Right lobe of liver (tissue), 4 donors: ENCODE data around the gene LRBA.

Source experiments
- POLR2A ChIP-seq: fragments of 450-650 bp; IDR thresholded peaks from one replicate; pipeline ENCODE4 v1.6.1; 2017; ENCODE audit warnings: antibody characterized with exemption, mild to moderate bottlenecking
- TF ChIP-seq, protein P1 (sequence below), 4 donors: fragments of 200-600 bp in 3 of 4; fragments of 450-650 bp in 1 of 4; IDR thresholded peaks; one replicate each; pipeline versions ENCODE4 v1.5.1 to v1.8.0; 2016 to 2022; ENCODE audit warnings: antibody characterized with exemption in 4 of 4, mild to moderate bottlenecking in 2 of 4
- donor health status: DM: no; HTN: no; CAD: no.
- donor health status: DM: no; HTN: no; CAD: no.
- donor health status: DM: no; HTN: yes; CAD: no.

DNA sequence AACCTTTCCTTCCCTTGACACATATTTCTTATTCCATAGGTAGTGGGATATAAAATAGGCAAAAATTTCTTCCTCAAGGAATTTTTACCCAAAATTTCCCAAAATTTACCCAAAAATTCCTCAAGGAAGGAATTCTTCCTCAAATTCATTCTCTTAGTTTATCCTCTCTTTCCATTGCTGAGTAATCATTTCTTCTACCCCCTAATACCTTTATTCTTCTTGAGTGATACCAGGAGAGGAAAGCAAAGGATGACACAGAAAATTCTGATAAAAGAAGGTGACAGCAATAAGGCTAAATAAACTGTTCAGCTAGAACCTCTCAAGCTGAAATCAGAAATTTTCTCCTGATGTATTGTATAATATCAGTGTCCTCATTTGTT lies 624.6 kb downstream of the LRBA start:
- TF ChIP-seq, protein P1, sequence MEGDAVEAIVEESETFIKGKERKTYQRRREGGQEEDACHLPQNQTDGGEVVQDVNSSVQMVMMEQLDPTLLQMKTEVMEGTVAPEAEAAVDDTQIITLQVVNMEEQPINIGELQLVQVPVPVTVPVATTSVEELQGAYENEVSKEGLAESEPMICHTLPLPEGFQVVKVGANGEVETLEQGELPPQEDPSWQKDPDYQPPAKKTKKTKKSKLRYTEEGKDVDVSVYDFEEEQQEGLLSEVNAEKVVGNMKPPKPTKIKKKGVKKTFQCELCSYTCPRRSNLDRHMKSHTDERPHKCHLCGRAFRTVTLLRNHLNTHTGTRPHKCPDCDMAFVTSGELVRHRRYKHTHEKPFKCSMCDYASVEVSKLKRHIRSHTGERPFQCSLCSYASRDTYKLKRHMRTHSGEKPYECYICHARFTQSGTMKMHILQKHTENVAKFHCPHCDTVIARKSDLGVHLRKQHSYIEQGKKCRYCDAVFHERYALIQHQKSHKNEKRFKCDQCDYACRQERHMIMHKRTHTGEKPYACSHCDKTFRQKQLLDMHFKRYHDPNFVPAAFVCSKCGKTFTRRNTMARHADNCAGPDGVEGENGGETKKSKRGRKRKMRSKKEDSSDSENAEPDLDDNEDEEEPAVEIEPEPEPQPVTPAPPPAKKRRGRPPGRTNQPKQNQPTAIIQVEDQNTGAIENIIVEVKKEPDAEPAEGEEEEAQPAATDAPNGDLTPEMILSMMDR (IDR thresholded peaks at IDR 0.05): no peak
- no peak for TF ChIP-seq POLR2A
